Measurements from ENCODE around the gene ILK. TPM values are rescaled to one million over a fixed set of nuclear protein-coding genes. Genes with fewer than 3 reads are reported as not detected.
A peak's percentile ranks its signal among the peaks of the same experiment; 100 is the strongest.

Gene ILK
- total RNA-seq, 1 donor from 2014 or later = 192 TPM

- Histone ChIP-seq H3K9me3 (replicated peaks) (no peaks in the 10 kb centered on the region), H3K36me3 (no peaks in the 10 kb centered on the region), H3K4me3 (no peak overlapping the region), H3K4me1 (peaks cover 76% of the 10 kb centered on the region), H3K27ac (replicated peaks) (peak overlapping the region; percentile 21), H3K27me3 (ENCODE audit: low read depth) (no peaks in the 10 kb centered on the region)
- intact Hi-C loops (cut with micrococcal nuclease) = no loop called here
- TF ChIP-seq CTCF (IDR thresholded peaks at IDR 0.05; ENCODE audit: borderline replicate concordance) = no peak
- no peak for DNase-seq
These were observed 47.4 kb downstream of the ILK start for GRCh38 chr11:6650980-6651379.

GRCh38 chr11:6652182-6652581, 48.6 kb downstream of the ILK start:
- Histone ChIP-seq H3K36me3 (no peaks in the 10 kb centered on the region), H3K4me1 (peaks cover 71% of the 10 kb centered on the region), H3K4me3 (no peak overlapping the region), H3K27ac (replicated peaks) (no peak overlapping the region), H3K27me3 (ENCODE audit: low read depth) (no peaks in the 10 kb centered on the region), H3K9me3 (replicated peaks) (no peaks in the 10 kb centered on the region)
- intact Hi-C loops (cut with micrococcal nuclease) = no loop called here
- DNase-seq = no peak
- no peak for TF ChIP-seq CTCF (IDR thresholded peaks at IDR 0.05; ENCODE audit: borderline replicate concordance)

GRCh38 chr11:6653097-6653496, 49.5 kb downstream of the ILK start:
- Histone ChIP-seq H3K36me3 (no peaks in the 10 kb centered on the region), H3K27ac (replicated peaks) (no peak overlapping the region), H3K4me3 (no peak overlapping the region), H3K4me1 (peaks cover 70% of the 10 kb centered on the region), H3K27me3 (ENCODE audit: low read depth) (no peaks in the 10 kb centered on the region), H3K9me3 (replicated peaks) (no peaks in the 10 kb centered on the region)
- intact Hi-C loops (cut with micrococcal nuclease) = no loop called here
- no peak for DNase-seq
- no peak for TF ChIP-seq CTCF (IDR thresholded peaks at IDR 0.05; ENCODE audit: borderline replicate concordance)

GRCh38 chr11:6653656-6654055, 50.1 kb downstream of the ILK start:
- no peak overlapping the region for H3K4me3 ChIP-seq
- no peak overlapping the region for H3K27ac ChIP-seq (replicated peaks)
- H3K4me1 ChIP-seq = peaks cover 66% of the 10 kb centered on the region
- DNase-seq = no peak
- no peaks in the 10 kb centered on the region for H3K9me3 ChIP-seq (replicated peaks)
- TF ChIP-seq CTCF (IDR thresholded peaks at IDR 0.05; ENCODE audit: borderline replicate concordance) = no peak
- H3K27me3 ChIP-seq (ENCODE audit: low read depth) = no peaks in the 10 kb centered on the region
- H3K36me3 ChIP-seq = no peaks in the 10 kb centered on the region
- intact Hi-C loops (cut with micrococcal nuclease) = no loop called here

GRCh38 chr11:6654281-6655019, 50.9 kb downstream of the ILK start:
- Histone ChIP-seq H3K27me3 (ENCODE audit: low read depth) (no peaks in the 10 kb centered on the region), H3K4me3 (peak overlapping the region; percentile 68), H3K9me3 (replicated peaks) (no peaks in the 10 kb centered on the region), H3K36me3 (no peaks in the 10 kb centered on the region), H3K27ac (replicated peaks) (peak overlapping the region; percentile 87), H3K4me1 (peaks cover 59% of the 10 kb centered on the region)
- intact Hi-C loops (cut with micrococcal nuclease) = no loop called here
- no peak for DNase-seq
- no peak for TF ChIP-seq CTCF (IDR thresholded peaks at IDR 0.05; ENCODE audit: borderline replicate concordance)
